Endothelial cell of umbilical vein (primary cell): ENCODE data around the gene HTRA2.

Source experiments
- CTCF ChIP-seq, 2 donors: IDR thresholded peaks; 1 replicate in 1 of 2; 2 replicates in 1 of 2; pipeline ENCODE4 v1.5.1; 2011; ENCODE audit warnings: low read length in 2 of 2, mild to moderate bottlenecking in 2 of 2, moderate library complexity in 2 of 2, control low read depth in 1 of 2, inconsistent platforms in 1 of 2, low read depth in 1 of 2; ENCODE audit not compliant: insufficient read depth in 1 of 2; ENCODE audit errors: extremely low read depth in 1 of 2
- EZH2 ChIP-seq: IDR thresholded peaks from 2 replicates; pipeline ENCODE4 v1.6.1; 2012; ENCODE audit warnings: borderline replicate concordance, low read depth, mild to moderate bottlenecking, moderate library complexity, low read length, inconsistent platforms; ENCODE audit not compliant: severe bottlenecking
- FOS ChIP-seq: IDR thresholded peaks from 2 replicates; pipeline ENCODE4 v1.6.1; 2011; ENCODE audit warnings: mild to moderate bottlenecking, low read length, moderate library complexity, borderline replicate concordance; ENCODE audit not compliant: insufficient read depth
- GATA2 ChIP-seq: IDR thresholded peaks from 2 replicates; pipeline ENCODE4 v1.7.0; 2011; ENCODE audit warnings: low read depth, mild to moderate bottlenecking, moderate library complexity, mixed read lengths, low read length; ENCODE audit not compliant: insufficient read length, insufficient read depth
- JUN ChIP-seq: IDR thresholded peaks from 2 replicates; pipeline ENCODE4 v1.6.1; 2011; ENCODE audit warnings: borderline replicate concordance, low read depth; ENCODE audit not compliant: insufficient read length, insufficient read depth
- MAX ChIP-seq: IDR thresholded peaks from 2 replicates; pipeline ENCODE4 v1.6.1; 2011; ENCODE audit not compliant: insufficient read depth, insufficient read length
- MYC ChIP-seq: IDR thresholded peaks from one replicate; pipeline ENCODE4 v1.6.1; 2011; ENCODE audit warnings: mild to moderate bottlenecking, low read depth, low read length
- POLR2A ChIP-seq: IDR thresholded peaks from 2 replicates; pipeline ENCODE4 v1.6.1; 2012; ENCODE audit warnings: low read depth, mild to moderate bottlenecking, control low read depth, low read length
- POLR2AphosphoS5 ChIP-seq: IDR thresholded peaks from 2 replicates; pipeline ENCODE4 v1.6.1; 2012; ENCODE audit warnings: low read depth, mild to moderate bottlenecking, control low read depth, low read length, moderate library complexity; ENCODE audit not compliant: insufficient read depth

DNA sequence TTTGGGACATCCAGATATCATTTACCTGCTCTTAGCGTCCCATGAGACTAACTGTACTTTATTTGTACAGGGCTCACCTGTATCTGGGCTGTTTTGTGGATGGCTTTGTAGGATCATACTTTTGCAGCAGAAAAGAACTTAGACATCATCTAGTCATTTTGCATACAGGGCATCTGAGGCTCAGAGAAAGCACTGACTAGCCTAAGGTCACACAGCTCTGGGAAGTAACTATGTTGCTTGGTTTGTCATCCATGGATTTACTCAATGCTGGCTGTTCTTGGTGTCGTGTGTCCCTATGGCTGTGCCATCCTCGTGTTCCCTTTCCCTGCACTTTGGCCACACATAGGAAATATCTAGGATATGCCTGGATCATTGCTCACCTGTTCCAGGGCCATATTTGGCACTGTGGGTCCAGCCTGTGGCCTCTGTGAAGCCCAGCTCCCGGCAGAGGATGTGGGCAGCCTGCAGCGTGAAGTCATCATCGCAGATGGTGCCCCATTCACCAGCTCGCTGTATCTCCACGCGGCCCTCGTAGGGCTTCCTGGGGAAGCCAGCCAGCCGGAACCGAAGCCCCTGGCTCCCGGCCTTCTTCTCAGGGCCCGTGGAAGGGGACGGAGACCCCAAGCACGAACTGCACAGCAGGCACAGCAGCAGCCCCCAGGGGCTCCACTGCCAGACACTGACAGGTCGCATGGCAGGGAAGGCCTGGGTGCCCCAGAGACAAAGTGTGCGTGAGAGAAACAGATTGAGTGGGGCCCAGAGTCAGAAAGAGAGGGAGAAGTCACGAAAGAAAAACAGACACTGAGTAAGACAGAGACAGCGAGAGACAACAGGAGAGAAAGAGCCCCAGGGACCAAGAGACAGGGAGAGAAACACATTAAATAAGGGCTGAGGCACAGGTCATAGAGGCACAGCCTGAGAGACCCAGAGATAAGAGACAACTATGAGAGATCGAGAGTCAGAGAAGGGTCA is 22.5 kb downstream of the HTRA2 start:
- TF ChIP-seq CTCF (IDR thresholded peaks at IDR 0.05; ENCODE audit: extremely low read depth in 1 of 2, insufficient read depth in 1 of 2, low read depth in 1 of 2, low read length in 2 of 2) (no peak), POLR2A (no peak), POLR2AphosphoS5 (no peak), GATA2 (no peak), FOS (no peak), MYC (no peak), JUN (no peak), EZH2 (no peak), MAX (no peak)
